ENCODE results near the gene ADK.

GRCh38 chr10:74623786-74624185, 472.8 kb downstream of the ADK start:
- TF ChIP-seq CTCF (conservative IDR thresholded peaks at IDR 0.05; ENCODE audit: low read length) = no peak
- no peak for TF ChIP-seq EZH2phosphoT487 (IDR thresholded peaks at IDR 0.05; ENCODE audit: borderline replicate concordance)

Data from Loucy (cell line).